Liver (tissue), 9 donors: ENCODE measurements around the gene HID1. TPM values are rescaled to one million over a fixed set of nuclear protein-coding genes. Genes with fewer than 3 reads are reported as not detected.

ENCODE experiments used
- DNase-seq: peaks from one replicate; pipeline ENCODE4 v3.0.0-alpha.2; 2017; ENCODE audit warnings: low spot score
- H3K27ac ChIP-seq, 2 donors: one replicate each; pipeline ENCODE4 v1.7.0; 2013; ENCODE audit warnings: inconsistent platforms in 2 of 2, low read length in 2 of 2, control low read depth in 1 of 2, low read depth in 1 of 2, mild to moderate bottlenecking in 1 of 2
- H3K27me3 ChIP-seq, 4 donors: one replicate each; pipeline versions ENCODE4 v1.6.1 to v1.7.0; 2013; ENCODE audit warnings: low read length in 3 of 4, inconsistent platforms in 1 of 4, mild to moderate bottlenecking in 1 of 4, moderate library complexity in 1 of 4; ENCODE audit not compliant: control insufficient read depth in 4 of 4, insufficient read depth in 4 of 4
- H3K36me3 ChIP-seq, 4 donors: one replicate each; pipeline versions ENCODE4 v1.6.1 to v1.7.0; 2013; ENCODE audit warnings: low read length in 3 of 4, mild to moderate bottlenecking in 3 of 4, low read depth in 1 of 4, moderate library complexity in 1 of 4; ENCODE audit not compliant: control insufficient read depth in 4 of 4, insufficient read depth in 3 of 4
- H3K4me1 ChIP-seq, 4 donors: one replicate each; pipeline versions ENCODE4 v1.6.1 to v1.7.0; 2013; ENCODE audit warnings: low read length in 3 of 4, mild to moderate bottlenecking in 3 of 4, moderate library complexity in 1 of 4; ENCODE audit not compliant: control insufficient read depth in 4 of 4, insufficient read depth in 4 of 4
- H3K4me3 ChIP-seq, 3 donors: one replicate each; pipeline versions ENCODE4 v1.6.1 to v1.7.0; 2013; ENCODE audit warnings: low read length in 3 of 3, control low read depth in 1 of 3, low read depth in 1 of 3, mild to moderate bottlenecking in 1 of 3
- H3K9ac ChIP-seq, 2 donors: one replicate each; pipeline ENCODE4 v1.7.0; 2013; ENCODE audit warnings: low read length in 2 of 2, mild to moderate bottlenecking in 2 of 2, moderate library complexity in 2 of 2, control low read depth in 1 of 2, low read depth in 1 of 2
- H3K9me3 ChIP-seq, 4 donors: one replicate each; pipeline versions ENCODE4 v1.6.1 to v1.7.0; 2013; ENCODE audit warnings: low read length in 3 of 4; ENCODE audit not compliant: control insufficient read depth in 4 of 4
- EGR1 ChIP-seq, 2 donors: IDR thresholded peaks; 2 replicates each; pipeline ENCODE4 v1.6.1; 2016 to 2018; ENCODE audit warnings: antibody characterized with exemption in 2 of 2, low read depth in 2 of 2
- FOXA1 ChIP-seq: IDR thresholded peaks from 2 replicates; pipeline ENCODE4 v1.6.1; 2016; ENCODE audit warnings: antibody characterized with exemption
- FOXA2 ChIP-seq: IDR thresholded peaks from 2 replicates; pipeline ENCODE4 v1.6.1; 2016; ENCODE audit warnings: antibody characterized with exemption
- GABPA ChIP-seq, 2 donors: IDR thresholded peaks in 1 of 2; conservative IDR thresholded peaks in 1 of 2; 2 replicates each; pipeline ENCODE4 v1.6.1; 2016; ENCODE audit warnings: antibody characterized with exemption in 2 of 2, mild to moderate bottlenecking in 1 of 2, moderate library complexity in 1 of 2
- HNF4A ChIP-seq, 2 donors: conservative IDR thresholded peaks; 2 replicates each; pipeline ENCODE4 v1.6.1; 2016; ENCODE audit warnings: antibody characterized with exemption in 2 of 2, mild to moderate bottlenecking in 2 of 2
- HNF4G ChIP-seq: IDR thresholded peaks from 2 replicates; pipeline ENCODE4 v1.6.1; 2016; ENCODE audit warnings: antibody characterized with exemption
- JUND ChIP-seq, 2 donors: IDR thresholded peaks; 2 replicates each; pipeline ENCODE4 v1.6.1; 2016; ENCODE audit warnings: antibody characterized with exemption in 2 of 2
- MAX ChIP-seq: IDR thresholded peaks from 2 replicates; pipeline ENCODE4 v1.6.1; 2016; ENCODE audit warnings: antibody characterized with exemption
- NR2F2 ChIP-seq: IDR thresholded peaks from 2 replicates; pipeline ENCODE4 v1.6.1; 2016; ENCODE audit warnings: antibody characterized with exemption
- RAD21 ChIP-seq, 2 donors: IDR thresholded peaks; 2 replicates each; pipeline ENCODE4 v1.6.1; 2016; ENCODE audit warnings: antibody characterized with exemption in 2 of 2, mild to moderate bottlenecking in 2 of 2
- RXRA ChIP-seq, 2 donors: IDR thresholded peaks; 2 replicates each; pipeline ENCODE4 v1.6.1; 2017 to 2018; ENCODE audit warnings: antibody characterized with exemption in 2 of 2, mild to moderate bottlenecking in 1 of 2
- SP1 ChIP-seq: IDR thresholded peaks from 2 replicates; pipeline ENCODE4 v1.6.1; 2018; ENCODE audit warnings: antibody characterized with exemption, mild to moderate bottlenecking
- TAF1 ChIP-seq: conservative IDR thresholded peaks from 2 replicates; pipeline ENCODE4 v1.6.1; 2016; ENCODE audit warnings: antibody characterized with exemption, mild to moderate bottlenecking
- YY1 ChIP-seq: IDR thresholded peaks from 2 replicates; pipeline ENCODE4 v1.6.1; 2016; ENCODE audit warnings: antibody characterized with exemption, mild to moderate bottlenecking
- ZBTB33 ChIP-seq: IDR thresholded peaks from 2 replicates; pipeline ENCODE4 v1.6.1; 2016; ENCODE audit warnings: antibody characterized with exemption
- WGBS: extraction: QIAGEN DNeasy Blood & Tissue Kit; methylation state at CpG from one replicate; pipeline ENCODE4 v1.1.7; 2013; 5-methylcytosine and 5-hydroxymethylcytosine counted together
- polyA plus RNA-seq, 2 donors: library from polyadenylated mRNA; stranded (reverse) in 1 of 2; unstranded in 1 of 2; fragments of 200-250 nt in 1 of 2; fragments of >200 nt in 1 of 2; fragmentation: Nextera tagmentation in 1 of 2; extraction: Ambion mirVana in 1 of 2; gene quantifications; one replicate each; pipeline versions ENCODE4 v1.2.1 to v1.2.3, GENCODE V29; 2013 to 2015
- total RNA-seq, 2 donors: library from RNA; depleted of rRNA; stranded (reverse); fragments of >200 nt; gene quantifications; one replicate each; pipeline ENCODE4 v1.2.3, GENCODE V29; 2014
- TF ChIP-seq, protein P1 (sequence below): fragments of 150-350 bp; IDR thresholded peaks from 2 replicates; pipeline ENCODE4 v1.5.1; 2017; ENCODE audit warnings: improper control_type of control experiment, low read depth, low read length; ENCODE audit not compliant: missing input control
- TF ChIP-seq, protein P2 (sequence below): IDR thresholded peaks from 2 replicates; pipeline ENCODE4 v1.6.1; 2016; ENCODE audit warnings: antibody characterized with exemption, mild to moderate bottlenecking
- TF ChIP-seq, protein P3 (sequence below): IDR thresholded peaks from 2 replicates; pipeline ENCODE4 v1.6.1; 2016; ENCODE audit warnings: antibody characterized with exemption
- donor health status: healthy.
- donor health status: healthy.
- donor health status: healthy.
- donor health status: healthy.
- donor health status: healthy.

HID1 gene
- total and polyA plus RNA-seq, 4 donors = 2.7 to 6.2 (median 3.7) TPM

DNA sequence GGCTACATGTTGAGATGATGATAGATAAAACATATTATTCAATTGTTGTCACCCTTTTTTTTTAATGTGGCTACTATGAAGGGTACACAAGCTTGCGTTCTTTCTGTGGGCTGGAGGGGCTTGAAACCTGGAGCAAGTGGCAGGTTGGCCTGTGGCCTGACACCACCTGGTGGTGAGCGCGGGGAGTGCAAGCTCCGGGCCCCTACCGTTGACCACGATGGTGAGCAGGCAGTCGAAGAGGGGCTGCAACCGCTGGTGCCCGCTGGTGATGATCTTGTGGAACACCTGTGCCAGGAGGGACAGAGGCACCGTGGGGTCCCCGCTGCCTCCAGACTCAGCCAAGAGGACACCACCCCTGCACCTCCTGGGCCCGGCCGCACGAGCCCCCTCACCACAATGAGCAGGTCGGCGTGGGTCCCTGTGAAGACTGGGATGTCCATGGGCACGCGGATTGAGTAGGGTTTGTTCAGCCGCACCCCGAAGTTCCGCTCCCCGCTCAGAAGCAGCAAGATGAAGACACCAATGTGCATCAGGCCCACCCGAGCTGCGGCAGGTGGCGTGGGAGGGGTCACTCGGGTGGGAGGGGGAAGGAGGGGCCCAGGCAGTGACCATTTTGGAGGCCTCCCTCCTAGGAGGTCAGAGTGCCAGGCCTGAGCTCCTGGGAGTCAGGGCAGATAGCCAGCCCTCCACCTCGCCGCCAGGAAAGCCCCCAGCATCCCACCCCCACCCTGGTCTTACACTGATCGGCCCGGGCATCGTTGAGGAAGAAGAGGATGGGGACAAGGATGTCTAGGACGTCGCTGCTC lies 14.4 kb downstream of the HID1 start:
- peak; percentile 90 for DNase-seq
- no peak overlapping the region for H3K9ac ChIP-seq
- H3K9me3 ChIP-seq = no peaks in the 10 kb centered on the region
- H3K4me1 ChIP-seq = peaks cover 0 to 3% (median 1%) of the 10 kb centered on the region in 4 donors
- H3K4me3 ChIP-seq = no peak overlapping the region
- H3K27ac ChIP-seq = no peak overlapping the region
- peaks cover 0 to 2% (median 1%) of the 10 kb centered on the region in 4 donors for H3K36me3 ChIP-seq
- 41% methylated on average over 33 of the region's 33 CpGs for WGBS
- TF ChIP-seq, protein P1, sequence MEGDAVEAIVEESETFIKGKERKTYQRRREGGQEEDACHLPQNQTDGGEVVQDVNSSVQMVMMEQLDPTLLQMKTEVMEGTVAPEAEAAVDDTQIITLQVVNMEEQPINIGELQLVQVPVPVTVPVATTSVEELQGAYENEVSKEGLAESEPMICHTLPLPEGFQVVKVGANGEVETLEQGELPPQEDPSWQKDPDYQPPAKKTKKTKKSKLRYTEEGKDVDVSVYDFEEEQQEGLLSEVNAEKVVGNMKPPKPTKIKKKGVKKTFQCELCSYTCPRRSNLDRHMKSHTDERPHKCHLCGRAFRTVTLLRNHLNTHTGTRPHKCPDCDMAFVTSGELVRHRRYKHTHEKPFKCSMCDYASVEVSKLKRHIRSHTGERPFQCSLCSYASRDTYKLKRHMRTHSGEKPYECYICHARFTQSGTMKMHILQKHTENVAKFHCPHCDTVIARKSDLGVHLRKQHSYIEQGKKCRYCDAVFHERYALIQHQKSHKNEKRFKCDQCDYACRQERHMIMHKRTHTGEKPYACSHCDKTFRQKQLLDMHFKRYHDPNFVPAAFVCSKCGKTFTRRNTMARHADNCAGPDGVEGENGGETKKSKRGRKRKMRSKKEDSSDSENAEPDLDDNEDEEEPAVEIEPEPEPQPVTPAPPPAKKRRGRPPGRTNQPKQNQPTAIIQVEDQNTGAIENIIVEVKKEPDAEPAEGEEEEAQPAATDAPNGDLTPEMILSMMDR = peak; percentile 88
- TF ChIP-seq JUND (IDR thresholded peaks at IDR 0.05) (no peak), RAD21 (IDR thresholded peaks at IDR 0.05) (peak; percentile 76 to 87)
- no peaks in the 10 kb centered on the region for H3K27me3 ChIP-seq

DNA sequence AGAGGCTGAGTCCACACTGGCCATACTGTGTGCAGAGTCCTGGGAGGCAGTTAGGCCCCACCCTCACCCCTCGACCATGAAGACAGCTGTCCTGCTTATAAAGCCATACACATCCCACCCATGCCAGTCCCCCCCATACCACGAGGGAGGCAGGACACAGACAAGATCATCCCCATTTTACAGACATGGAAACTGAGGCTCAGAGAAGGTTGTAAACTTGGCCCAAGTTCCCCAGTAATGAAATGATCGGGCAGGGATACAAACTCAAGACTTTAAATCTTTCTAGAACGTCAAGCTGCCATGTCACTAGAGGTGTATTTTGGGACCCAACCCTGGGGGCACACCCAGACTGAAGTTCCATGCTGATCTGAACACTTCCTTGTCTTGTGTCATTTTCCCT lies 16.5 kb downstream of the HID1 start:
- H3K36me3 ChIP-seq = peaks cover 0 to 2% (median 1%) of the 10 kb centered on the region in 4 donors
- WGBS = 81% methylated on average over 4 of the region's 4 CpGs

More for the DNA sequence above, 16.5 kb downstream of the HID1 start:
- Histone ChIP-seq H3K4me3 (no peak overlapping the region), H3K9ac (no peak overlapping the region), H3K4me1 (peaks cover 0 to 3% (median 1%) of the 10 kb centered on the region in 4 donors), H3K9me3 (no peaks in the 10 kb centered on the region), H3K27me3 (no peaks in the 10 kb centered on the region), H3K27ac (no peak overlapping the region)
- TF ChIP-seq NR2F2 (no peak), MAX (no peak), HNF4A (conservative IDR thresholded peaks at IDR 0.05) (no peak), FOXA1 (no peak), FOXA2 (no peak), HNF4G (no peak), SP1 (no peak), JUND (IDR thresholded peaks at IDR 0.05) (no peak), RAD21 (IDR thresholded peaks at IDR 0.05) (no peak), YY1 (no peak), TAF1 (no peak), GABPA (IDR thresholded peaks at IDR 0.05 in 1 of 2, conservative IDR thresholded peaks at IDR 0.05 in 1 of 2) (no peak), RXRA (IDR thresholded peaks at IDR 0.05) (no peak), EGR1 (IDR thresholded peaks at IDR 0.05; ENCODE audit: low read depth in 2 of 2) (no peak), ZBTB33 (no peak)
- TF ChIP-seq, protein P2, sequence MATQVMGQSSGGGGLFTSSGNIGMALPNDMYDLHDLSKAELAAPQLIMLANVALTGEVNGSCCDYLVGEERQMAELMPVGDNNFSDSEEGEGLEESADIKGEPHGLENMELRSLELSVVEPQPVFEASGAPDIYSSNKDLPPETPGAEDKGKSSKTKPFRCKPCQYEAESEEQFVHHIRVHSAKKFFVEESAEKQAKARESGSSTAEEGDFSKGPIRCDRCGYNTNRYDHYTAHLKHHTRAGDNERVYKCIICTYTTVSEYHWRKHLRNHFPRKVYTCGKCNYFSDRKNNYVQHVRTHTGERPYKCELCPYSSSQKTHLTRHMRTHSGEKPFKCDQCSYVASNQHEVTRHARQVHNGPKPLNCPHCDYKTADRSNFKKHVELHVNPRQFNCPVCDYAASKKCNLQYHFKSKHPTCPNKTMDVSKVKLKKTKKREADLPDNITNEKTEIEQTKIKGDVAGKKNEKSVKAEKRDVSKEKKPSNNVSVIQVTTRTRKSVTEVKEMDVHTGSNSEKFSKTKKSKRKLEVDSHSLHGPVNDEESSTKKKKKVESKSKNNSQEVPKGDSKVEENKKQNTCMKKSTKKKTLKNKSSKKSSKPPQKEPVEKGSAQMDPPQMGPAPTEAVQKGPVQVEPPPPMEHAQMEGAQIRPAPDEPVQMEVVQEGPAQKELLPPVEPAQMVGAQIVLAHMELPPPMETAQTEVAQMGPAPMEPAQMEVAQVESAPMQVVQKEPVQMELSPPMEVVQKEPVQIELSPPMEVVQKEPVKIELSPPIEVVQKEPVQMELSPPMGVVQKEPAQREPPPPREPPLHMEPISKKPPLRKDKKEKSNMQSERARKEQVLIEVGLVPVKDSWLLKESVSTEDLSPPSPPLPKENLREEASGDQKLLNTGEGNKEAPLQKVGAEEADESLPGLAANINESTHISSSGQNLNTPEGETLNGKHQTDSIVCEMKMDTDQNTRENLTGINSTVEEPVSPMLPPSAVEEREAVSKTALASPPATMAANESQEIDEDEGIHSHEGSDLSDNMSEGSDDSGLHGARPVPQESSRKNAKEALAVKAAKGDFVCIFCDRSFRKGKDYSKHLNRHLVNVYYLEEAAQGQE = no peak
- TF ChIP-seq, protein P1 = no peak
- TF ChIP-seq, protein P3, sequence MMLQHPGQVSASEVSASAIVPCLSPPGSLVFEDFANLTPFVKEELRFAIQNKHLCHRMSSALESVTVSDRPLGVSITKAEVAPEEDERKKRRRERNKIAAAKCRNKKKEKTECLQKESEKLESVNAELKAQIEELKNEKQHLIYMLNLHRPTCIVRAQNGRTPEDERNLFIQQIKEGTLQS = no peak
- no peak for DNase-seq
